HFFc6 (cell line): ENCODE data around the gene SERINC4. TPM values are rescaled to one million over a fixed set of nuclear protein-coding genes. Genes with fewer than 3 reads are reported as not detected.
"Not testable (repeated sequence)": the region's sequence is repeated elsewhere in the genome, so short reads cannot be mapped to it uniquely, and the experiment has no call there.

ENCODE experiments used
- DNase-seq: peaks from one replicate; pipeline ENCODE4 v3.0.0-alpha.2; 2018
- H3K27ac Mint-ChIP-seq: 2 replicates; pipeline ENCODE4 v1.8.0; 2020; ENCODE audit warnings: mild to moderate bottlenecking, mixed read lengths
- H3K27me3 Mint-ChIP-seq: 2 replicates; pipeline ENCODE4 v1.8.0; 2021; ENCODE audit warnings: mild to moderate bottlenecking, moderate library complexity, mixed read lengths; ENCODE audit not compliant: insufficient read depth
- H3K36me3 Mint-ChIP-seq: 2 replicates; pipeline ENCODE4 v1.8.0; 2021; ENCODE audit warnings: low read depth, mixed read lengths
- H3K4me1 Mint-ChIP-seq: 2 replicates; pipeline ENCODE4 v1.8.0; 2020; ENCODE audit warnings: low read depth, mixed read lengths
- H3K4me3 Mint-ChIP-seq: 2 replicates; pipeline ENCODE4 v1.8.0; 2020; ENCODE audit warnings: mild to moderate bottlenecking, moderate library complexity, mixed read lengths
- H3K9me3 Mint-ChIP-seq: 2 replicates; pipeline ENCODE4 v1.8.0; 2020; ENCODE audit warnings: mild to moderate bottlenecking, mixed read lengths
- CTCF ChIP-seq: fragments of 200-600 bp; sonication (generic); IDR thresholded peaks from 2 replicates; pipeline ENCODE4 v1.5.0; 2021; ENCODE audit warnings: antibody characterized with exemption, mild to moderate bottlenecking
- long read RNA-seq: library from polyadenylated mRNA; unstranded; transcript quantifications from one replicate; pipeline ENCODE4 v2.0.0, GENCODE V29; 2019
- total RNA-seq, 6 experiments: library from RNA; stranded (reverse); fragmentation: NEBNext Ultra II Directional; extraction: Animal tissue kit (Norgen Biotek cat#: 25700); gene quantifications; 2 replicates in 1 of 6; 3 replicates in 5 of 6; pipeline ENCODE4 v1.2.3, GENCODE V29; 2021

Gene SERINC4
- total RNA-seq: under 1 TPM in 3 of 6 experiments, not detected in 3; 0.07 to 0.11 (median 0.09) TPM
- long read RNA-seq: 0 reads

DNA sequence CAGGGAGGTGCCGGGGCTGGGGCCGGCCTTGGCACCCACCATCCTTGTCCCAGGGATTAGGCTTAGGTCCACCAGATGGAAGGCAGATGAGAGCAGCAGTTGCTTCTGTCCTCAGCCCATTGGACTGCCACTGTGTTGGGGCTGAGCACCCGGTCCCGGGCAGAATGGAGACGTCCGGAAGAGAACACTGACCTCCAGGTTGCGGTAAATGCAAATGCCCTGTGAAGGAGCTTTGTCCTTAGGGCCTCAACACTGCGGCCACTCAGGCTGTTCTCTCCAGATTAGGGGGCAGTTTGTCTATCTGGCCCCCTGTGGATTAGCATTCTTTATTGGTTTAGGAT is at the start of gene SERINC4:
Gene SERINC4, minus strand, starts transcription at position 276 of the 341 bp plus-strand sequence. Its CDS starts 234 bp downstream, at position 42.
- Mint-ChIP-seq H3K27me3 (peaks cover 17% of the 10 kb centered on the region), H3K36me3 (peaks cover 65% of the 10 kb centered on the region), H3K9me3 (no peaks in the 10 kb centered on the region), H3K27ac (peak within 1 kb of the TSS; percentile 95), H3K4me1 (peaks cover 57% of the 10 kb centered on the region), H3K4me3 (peak within 1 kb of the TSS; percentile 95)
- TF ChIP-seq CTCF: no peak
- DNase-seq: no peak

GRCh38 chr15:43845421-43845820 is 45.4 kb upstream of the SERINC4 start:
- no peak for DNase-seq
- no peaks in the 10 kb centered on the region for H3K27me3 Mint-ChIP-seq
- H3K27ac Mint-ChIP-seq: 0 out of 2 replicates have a peak overlapping the region, but pooled peaks have one; percentile 18
- no peak for TF ChIP-seq CTCF
- no peaks in the 10 kb centered on the region for H3K9me3 Mint-ChIP-seq
- H3K36me3 Mint-ChIP-seq: no peaks in the 10 kb centered on the region; the same call in 1 of the 2 replicates
- H3K4me1 Mint-ChIP-seq: no peaks in the 10 kb centered on the region
- H3K4me3 Mint-ChIP-seq: no peak overlapping the region

- Mint-ChIP-seq H3K36me3 (peaks cover 15% of the 10 kb centered on the region; the same call in 1 of the 2 replicates), H3K4me1 (peaks cover 26% of the 10 kb centered on the region)
- DNase-seq, H3K27me3 Mint-ChIP-seq, H3K4me3 Mint-ChIP-seq, H3K9me3 Mint-ChIP-seq, H3K27ac Mint-ChIP-seq: not testable (repeated sequence)
These were observed 32.5 kb upstream of the SERINC4 start for GRCh38 chr15:43832485-43832884.

DNA sequence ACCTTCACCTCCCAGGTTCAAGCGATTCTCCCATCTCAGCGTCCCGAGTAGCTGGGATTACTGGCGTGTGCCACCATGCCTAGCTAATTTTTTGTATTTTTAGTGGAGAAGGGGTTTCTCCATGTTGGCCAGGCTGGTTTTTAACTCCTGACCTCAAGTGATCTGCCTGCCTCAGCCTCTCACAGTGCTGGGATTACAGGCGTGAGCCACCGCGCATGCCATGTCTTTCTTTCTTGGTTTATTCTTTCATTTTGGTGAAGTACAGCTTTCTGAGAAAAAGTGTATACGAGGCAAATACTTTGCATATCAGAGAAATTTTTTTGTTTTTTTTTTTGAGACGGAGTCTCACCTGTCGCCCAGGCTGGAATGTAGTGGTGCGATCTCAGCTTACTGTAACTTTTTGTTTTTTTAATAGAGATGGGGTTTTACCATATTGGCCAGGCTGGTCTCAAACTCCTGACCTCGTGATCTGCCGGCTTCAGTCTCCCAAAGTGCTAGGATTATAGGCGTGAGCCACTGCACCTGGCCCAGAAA is 31.6 kb upstream of the SERINC4 start:
- peaks cover 15% of the 10 kb centered on the region; the same call in 1 of the 2 replicates for H3K36me3 Mint-ChIP-seq
- H3K27me3 Mint-ChIP-seq, H3K27ac Mint-ChIP-seq: not testable (repeated sequence)

DNA sequence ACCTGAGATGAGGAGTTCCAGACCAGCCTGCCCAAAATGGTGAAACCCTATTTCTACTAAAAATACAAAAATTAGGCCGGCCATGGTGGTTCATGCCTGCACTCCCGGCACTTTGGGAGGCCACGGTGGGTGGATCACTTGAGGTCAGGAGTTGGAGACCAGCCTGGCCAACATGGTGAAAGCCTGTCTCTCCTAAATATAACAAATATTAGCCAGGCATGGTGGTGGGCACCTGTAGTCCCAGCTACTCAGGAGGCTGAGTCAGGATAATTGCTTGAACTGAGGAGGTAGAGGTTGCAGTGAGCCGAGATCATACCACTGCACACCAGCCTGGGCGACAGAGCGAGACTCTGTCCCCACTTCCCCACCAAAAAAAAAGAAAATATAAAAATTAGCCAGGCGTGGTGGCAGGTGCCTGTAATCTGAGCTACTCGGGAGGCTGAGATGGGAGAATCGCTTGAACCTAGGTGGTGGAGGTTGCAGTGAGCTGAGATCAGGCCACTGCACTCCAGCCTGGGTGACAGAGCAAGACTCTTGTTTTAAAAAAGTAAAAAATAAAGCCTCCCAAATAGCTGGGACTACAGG is 30.8 kb upstream of the SERINC4 start:
- not testable (repeated sequence) for H3K27me3 Mint-ChIP-seq, DNase-seq, H3K9me3 Mint-ChIP-seq, H3K4me3 Mint-ChIP-seq, H3K27ac Mint-ChIP-seq
- Mint-ChIP-seq H3K4me1 (peaks cover 32% of the 10 kb centered on the region), H3K36me3 (peaks cover 11% of the 10 kb centered on the region; the same call in 1 of the 2 replicates)

More for the DNA sequence above, 31.6 kb upstream of the SERINC4 start:
- peaks cover 32% of the 10 kb centered on the region for H3K4me1 Mint-ChIP-seq
- H3K4me3 Mint-ChIP-seq, DNase-seq, H3K9me3 Mint-ChIP-seq: not testable (repeated sequence)

DNA sequence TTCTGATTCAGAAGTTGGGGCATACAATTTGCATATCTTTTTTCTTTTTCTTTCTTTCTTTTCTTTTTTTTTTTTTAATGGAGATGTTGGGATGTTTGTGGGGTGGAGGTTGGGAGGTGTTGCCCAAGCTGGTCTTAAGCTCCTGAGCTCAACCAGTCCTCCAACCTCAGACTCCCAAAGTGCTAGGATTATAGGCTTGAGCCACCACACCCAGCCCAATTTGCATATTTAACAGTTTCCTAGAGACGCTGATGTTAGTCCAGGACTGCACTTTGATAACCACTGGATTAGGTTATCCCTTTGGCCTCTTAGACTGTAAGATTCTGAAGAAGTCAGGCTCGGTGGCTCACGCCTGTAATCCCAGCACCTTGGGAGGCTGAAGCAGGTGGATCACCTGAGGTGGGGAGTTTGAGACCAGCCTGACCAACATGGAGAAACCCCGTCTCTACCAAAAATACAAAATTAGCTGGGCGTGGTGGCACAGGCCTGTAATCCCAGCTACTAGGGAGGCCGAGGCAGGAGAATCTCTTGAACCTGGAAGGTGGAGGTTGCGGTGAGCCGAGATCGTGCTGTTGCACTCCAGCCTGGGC is 30.0 kb upstream of the SERINC4 start:
- not testable (repeated sequence) for H3K4me3 Mint-ChIP-seq, H3K27me3 Mint-ChIP-seq, H3K36me3 Mint-ChIP-seq, H3K9me3 Mint-ChIP-seq, DNase-seq
- Mint-ChIP-seq H3K4me1 (peaks cover 32% of the 10 kb centered on the region), H3K27ac (peak overlapping the region; percentile 16; the same call in 1 of the 2 replicates)

GRCh38 chr15:43828061-43828657 is 28.1 kb upstream of the SERINC4 start:
- Mint-ChIP-seq H3K27ac (peak overlapping the region; percentile 82), H3K27me3 (no peaks in the 10 kb centered on the region; the same call in none of the 2 replicates), H3K36me3 (peaks cover 13% of the 10 kb centered on the region), H3K9me3 (peaks cover 4% of the 10 kb centered on the region), H3K4me1 (peaks cover 39% of the 10 kb centered on the region), H3K4me3 (peak overlapping the region; percentile 87)
- no peak for DNase-seq
- no peak for TF ChIP-seq CTCF
